H9 (cell line): Measurements from ENCODE around the gene CHST8. TPM values are rescaled to one million over a fixed set of nuclear protein-coding genes. Genes with fewer than 3 reads are reported as not detected.

Source experiments
- DNase-seq: peaks from one replicate; pipeline ENCODE4 v3.0.0-alpha.2; 2017
- H2AFZ ChIP-seq: one replicate; pipeline ENCODE4 v1.6.1; 2013; ENCODE audit warnings: mild to moderate bottlenecking, low read length, control low read depth, moderate library complexity
- H2AK5ac ChIP-seq: 2 replicates; pipeline ENCODE4 v1.6.1; 2013; ENCODE audit warnings: low read length, control low read depth, mixed read lengths; ENCODE audit not compliant: insufficient read length
- H2BK120ac ChIP-seq: one replicate; pipeline ENCODE4 v1.6.1; 2013; ENCODE audit warnings: low read depth, mild to moderate bottlenecking, low read length, control low read depth, inconsistent platforms; ENCODE audit not compliant: poor library complexity, severe bottlenecking
- H2BK12ac ChIP-seq: 2 replicates; pipeline ENCODE4 v1.6.1; 2013; ENCODE audit warnings: low read length, control low read depth, mixed read lengths, low read depth; ENCODE audit not compliant: insufficient read length
- H2BK15ac ChIP-seq: 2 replicates; pipeline ENCODE4 v1.6.1; 2013; ENCODE audit warnings: low read depth, low read length, control low read depth
- H2BK20ac ChIP-seq: one replicate; pipeline ENCODE4 v1.6.1; 2013; ENCODE audit warnings: low read depth, mild to moderate bottlenecking, low read length, control low read depth, inconsistent platforms; ENCODE audit not compliant: poor library complexity, severe bottlenecking
- H2BK5ac ChIP-seq: 2 replicates; pipeline ENCODE4 v1.6.1; 2013; ENCODE audit warnings: low read length, control low read depth, mixed read lengths; ENCODE audit not compliant: insufficient read length
- H3K14ac ChIP-seq: 2 replicates; pipeline ENCODE4 v1.6.1; 2013; ENCODE audit warnings: low read length, control low read depth; ENCODE audit not compliant: insufficient read depth
- H3K18ac ChIP-seq: 2 replicates; pipeline ENCODE4 v1.6.1; 2013; ENCODE audit warnings: low read depth, mild to moderate bottlenecking, mixed read lengths, low read length, control low read depth; ENCODE audit not compliant: insufficient read length
- H3K23ac ChIP-seq: 2 replicates; pipeline ENCODE4 v1.6.1; 2013; ENCODE audit warnings: low read length, control low read depth, mixed read lengths, low read depth; ENCODE audit not compliant: insufficient read length
- H3K23me2 ChIP-seq: 2 replicates; pipeline ENCODE4 v1.6.1; 2013; ENCODE audit warnings: low read depth, mild to moderate bottlenecking, mixed read lengths, low read length, control low read depth; ENCODE audit not compliant: insufficient read length, poor library complexity, severe bottlenecking
- H3K27ac ChIP-seq: 2 replicates; pipeline ENCODE4 v1.5.1; 2013; ENCODE audit warnings: low read length, control low read depth, mixed read lengths, low read depth; ENCODE audit not compliant: insufficient read length
- H3K27me3 ChIP-seq: 2 replicates; pipeline ENCODE4 v1.6.1; 2013; ENCODE audit warnings: low read length, control low read depth, inconsistent platforms; ENCODE audit not compliant: insufficient read depth
- H3K4ac ChIP-seq: 2 replicates; pipeline ENCODE4 v1.6.1; 2013; ENCODE audit warnings: low read depth, mild to moderate bottlenecking, control low read depth, inconsistent platforms, low read length, moderate library complexity
- H3K4me1 ChIP-seq: 2 replicates; pipeline ENCODE4 v1.6.1; 2013; ENCODE audit warnings: low read length, control low read depth, inconsistent platforms; ENCODE audit not compliant: insufficient read depth
- H3K4me2 ChIP-seq: 2 replicates; pipeline ENCODE4 v1.6.1; 2013; ENCODE audit warnings: low read length, control low read depth, mixed read lengths; ENCODE audit not compliant: insufficient read length, insufficient read depth
- H3K56ac ChIP-seq: 2 replicates; pipeline ENCODE4 v1.6.1; 2013; ENCODE audit warnings: low read depth, mild to moderate bottlenecking, mixed read lengths, low read length, control low read depth; ENCODE audit not compliant: insufficient read length
- H3K79me1 ChIP-seq: 2 replicates; pipeline ENCODE4 v1.6.1; 2013; ENCODE audit warnings: low read depth, mild to moderate bottlenecking, moderate library complexity, low read length, control low read depth, inconsistent platforms; ENCODE audit not compliant: insufficient read depth, poor library complexity, severe bottlenecking
- H3K79me2 ChIP-seq: 2 replicates; pipeline ENCODE4 v1.6.1; 2013; ENCODE audit warnings: low read length, control low read depth, inconsistent platforms; ENCODE audit not compliant: insufficient read depth
- H3K9ac ChIP-seq: 2 replicates; pipeline ENCODE4 v1.6.1; 2013; ENCODE audit warnings: low read length, control low read depth, mixed read lengths; ENCODE audit not compliant: insufficient read length; ENCODE audit errors: extremely low read depth
- H3K9me3 ChIP-seq: one replicate; pipeline ENCODE4 v1.6.1; 2013; ENCODE audit warnings: low read depth, low read length, inconsistent platforms; ENCODE audit not compliant: control insufficient read depth
- H3T11ph ChIP-seq: one replicate; pipeline ENCODE4 v1.6.1; 2013; ENCODE audit warnings: mild to moderate bottlenecking, low read length, control low read depth, inconsistent platforms
- H4K20me1 ChIP-seq: one replicate; pipeline ENCODE4 v1.6.1; 2013; ENCODE audit not compliant: control insufficient read depth, insufficient read length, insufficient read depth
- H4K5ac ChIP-seq: 2 replicates; pipeline ENCODE4 v1.6.1; 2013; ENCODE audit warnings: low read depth, mild to moderate bottlenecking, mixed read lengths, low read length, control low read depth; ENCODE audit not compliant: insufficient read length
- H4K8ac ChIP-seq: replicated peaks from 2 replicates; pipeline ENCODE4 v1.6.1; 2013; ENCODE audit warnings: low read length, control low read depth, mixed read lengths, low read depth; ENCODE audit not compliant: insufficient read length
- H4K91ac ChIP-seq: 2 replicates; pipeline ENCODE4 v1.6.1; 2013; ENCODE audit warnings: low read depth, mild to moderate bottlenecking, moderate library complexity, mixed read lengths, low read length, control low read depth; ENCODE audit not compliant: insufficient read length
- H3K27ac Mint-ChIP-seq, 3 experiments: 2 replicates in 2 of 3; 3 replicates in 1 of 3; pipeline ENCODE4 v1.8.0; 2020 to 2021; ENCODE audit warnings: mixed read lengths in 3 of 3, mild to moderate bottlenecking in 1 of 3, moderate library complexity in 1 of 3
- H3K27me3 Mint-ChIP-seq: 2 replicates; pipeline ENCODE4 v1.8.0; 2021; ENCODE audit warnings: low read depth, mild to moderate bottlenecking, moderate library complexity, mixed read lengths
- H3K36me3 Mint-ChIP-seq, 3 experiments: 2 replicates in 2 of 3; 3 replicates in 1 of 3; pipeline ENCODE4 v1.8.0; 2020 to 2021; ENCODE audit warnings: low read depth in 3 of 3, mixed read lengths in 3 of 3; ENCODE audit not compliant: insufficient read depth in 1 of 3
- H3K4me1 Mint-ChIP-seq, 2 experiments: 2 replicates each; pipeline ENCODE4 v1.8.0; 2020; ENCODE audit warnings: mixed read lengths in 2 of 2
- H3K4me3 Mint-ChIP-seq, 2 experiments: 2 replicates in 1 of 2; 3 replicates in 1 of 2; pipeline ENCODE4 v1.8.0; 2020 to 2021; ENCODE audit warnings: mild to moderate bottlenecking in 2 of 2, mixed read lengths in 2 of 2, moderate library complexity in 1 of 2
- H3K9me3 Mint-ChIP-seq, 2 experiments: 2 replicates in 1 of 2; 3 replicates in 1 of 2; pipeline ENCODE4 v1.8.0; 2020; ENCODE audit warnings: mild to moderate bottlenecking in 2 of 2, mixed read lengths in 2 of 2, moderate library complexity in 1 of 2
- CTCF ChIP-seq: fragments of 200-600 bp; sonication (generic); conservative IDR thresholded peaks from 3 replicates; pipeline ENCODE4 v1.8.0; 2021; ENCODE audit warnings: antibody characterized with exemption, mild to moderate bottlenecking
- WGBS: extraction: QIAGEN DNeasy Blood & Tissue Kit; methylation state at CpG from one replicate; pipeline ENCODE4 v1.1.7; 2013; ENCODE audit warnings: missing lambda C conversion rate, low lambda C conversion rate, mixed read lengths; ENCODE audit not compliant: insufficient read length; ENCODE audit errors: extremely low coverage; 5-methylcytosine and 5-hydroxymethylcytosine counted together
- total RNA-seq: library from RNA; stranded (reverse); gene quantifications from 2 replicates; pipeline ENCODE4 v1.2.1, GENCODE V29; 2021

The CHST8 gene
- total RNA-seq, 1 experiment from 2014 or later: 5.1 TPM

- DNase-seq: no peak
- H3K4me1 ChIP-seq: no peaks in the 10 kb centered on the region
- Mint-ChIP-seq H3K4me3 (no peak overlapping the region), H3K4me1 (peaks cover 0 to 3% of the 10 kb centered on the region in 2 experiments; a peak in 1 of 4 replicates), H3K36me3 (no peaks in the 10 kb centered on the region; a peak in 1 of 7 replicates), H3K9me3 (no peaks in the 10 kb centered on the region), H3K27ac (no peak overlapping the region), H3K27me3 (peaks cover 10% of the 10 kb centered on the region)
- no peaks in the 10 kb centered on the region for H3K23me2 ChIP-seq
- no peaks in the 10 kb centered on the region for H3K79me2 ChIP-seq
- no peaks in the 10 kb centered on the region for H3K79me1 ChIP-seq
- no peak overlapping the region for H3K9ac ChIP-seq
- TF ChIP-seq CTCF: no peak
- H2BK20ac ChIP-seq: no peak overlapping the region
- no peak overlapping the region for H2BK120ac ChIP-seq
- H2AK5ac ChIP-seq: no peak overlapping the region
- H3K27me3 ChIP-seq: no peaks in the 10 kb centered on the region
- no peak overlapping the region for H3K4me2 ChIP-seq
- no peak overlapping the region for H2BK15ac ChIP-seq
- H3T11ph ChIP-seq: no peak overlapping the region
- no peaks in the 10 kb centered on the region for H3K9me3 ChIP-seq
- no peak overlapping the region for H2BK12ac ChIP-seq
- no peak overlapping the region for H3K23ac ChIP-seq
- no CpG with 5 or more reads among the region's 8 CpGs for WGBS
- no peak overlapping the region for H2BK5ac ChIP-seq
- H4K20me1 ChIP-seq: no peaks in the 10 kb centered on the region
- H3K4ac ChIP-seq: no peak overlapping the region
- no peak overlapping the region for H4K91ac ChIP-seq
- no peak overlapping the region for H3K56ac ChIP-seq
- no peak overlapping the region for H3K27ac ChIP-seq
- H3K14ac ChIP-seq: no peak overlapping the region
- no peak overlapping the region for H2AFZ ChIP-seq
- H4K5ac ChIP-seq: no peak overlapping the region
- no peak overlapping the region for H3K18ac ChIP-seq
- no peak overlapping the region for H4K8ac ChIP-seq
Measured at GRCh38 chr19:33748231-33748630, 126.5 kb downstream of the CHST8 start.
